Measurements from ENCODE around the gene TESK1.
"Not testable (repeated sequence)": the region's sequence is repeated elsewhere in the genome, so short reads cannot be mapped to it uniquely, and the experiment has no call there.

- TF ChIP-seq CTCF, POLR2AphosphoS5 (IDR thresholded peaks at IDR 0.05): not testable (repeated sequence)
Observed at GRCh38 chr9:35640431-35640830, 35.4 kb downstream of the TESK1 start.

Data from upper lobe of left lung (tissue), 4 donors.